Heart right ventricle (tissue), 16 donors: ENCODE data around the gene RTN4. TPM values are rescaled to one million over a fixed set of nuclear protein-coding genes. Genes with fewer than 3 reads are reported as not detected.

Experiments
- ATAC-seq, 8 donors: fragments of 200-7000 bp; cut with Tn5 transposase; one replicate each; pipeline ENCODE4 v1.9.1; 2020; ENCODE audit warnings: mild to moderate bottlenecking in 8 of 8, moderate library complexity in 8 of 8, moderate number of reproducible peaks in 1 of 8
- DNase-seq, 2 donors: peaks; one replicate each; pipeline ENCODE4 v3.0.0-alpha.2; 2020
- H3K27ac ChIP-seq, 10 donors: fragments of 200-600 bp; sonication (generic) in 2 of 10; one replicate each; pipeline versions ENCODE4 v1.5.0 to v1.8.0; 2020 to 2022; ENCODE audit warnings: mild to moderate bottlenecking in 3 of 10
- H3K27me3 ChIP-seq, 7 donors: fragments of 200-600 bp; one replicate each; pipeline ENCODE4 v1.8.0; 2021 to 2022; ENCODE audit warnings: mild to moderate bottlenecking in 2 of 7
- H3K36me3 ChIP-seq, 9 donors: fragments of 200-600 bp; sonication (generic) in 1 of 9; one replicate each; pipeline versions ENCODE4 v1.5.0 to v1.8.0; 2020 to 2022; ENCODE audit warnings: mild to moderate bottlenecking in 2 of 9
- H3K4me1 ChIP-seq, 9 donors: fragments of 200-600 bp; sonication (generic) in 1 of 9; one replicate each; pipeline versions ENCODE4 v1.5.0 to v1.8.0; 2020 to 2022; ENCODE audit warnings: mild to moderate bottlenecking in 4 of 9
- H3K4me3 ChIP-seq, 10 donors: fragments of 200-600 bp; sonication (generic) in 2 of 10; one replicate each; pipeline versions ENCODE4 v1.5.0 to v1.8.0; 2020 to 2022; ENCODE audit warnings: mild to moderate bottlenecking in 7 of 10, moderate library complexity in 2 of 10
- H3K9me3 ChIP-seq, 11 donors: fragments of 200-600 bp in 10 of 11; sonication (generic) in 2 of 11; one replicate each; pipeline versions ENCODE4 v1.5.0 to v1.8.0; 2013 to 2022; ENCODE audit warnings: mild to moderate bottlenecking in 2 of 11, control low read depth in 1 of 11, moderate library complexity in 1 of 11
- WGBS, 2 donors: extraction: QIAGEN DNeasy Blood & Tissue Kit; methylation state at CpG; one replicate each; pipeline ENCODE4 v1.1.7; 2013; ENCODE audit warnings: inconsistent platforms in 1 of 2; 5-methylcytosine and 5-hydroxymethylcytosine counted together
- intact Hi-C, 10 donors: fragments of 100-400 bp; cut with DNase I; formaldehyde crosslinking; loops; one replicate each; pipeline versions ENCODE4 v1.11.1 to v1.14.2; 2022
- polyA plus RNA-seq, 2 donors: library from polyadenylated mRNA; stranded (reverse); fragments of 200-250 nt; gene quantifications; one replicate each; pipeline ENCODE4 v1.2.3, GENCODE V29; 2013
- total RNA-seq, 10 donors: library from RNA; stranded (reverse); fragmentation: NEBNext Ultra II Directional in 3 of 10; extraction: Animal tissue kit (Norgen Biotek cat#: 25700) in 3 of 10; gene quantifications; one replicate each; pipeline versions ENCODE4 v1.2.1 to v1.2.4, GENCODE V29; 2021 to 2023
- TF ChIP-seq, protein P1 (sequence below), 9 donors: fragments of 200-600 bp; sonication (generic) in 2 of 9; IDR thresholded peaks; one replicate each; pipeline versions ENCODE4 v1.5.0 to v1.8.0; 2021 to 2022; ENCODE audit warnings: antibody characterized with exemption in 9 of 9, mild to moderate bottlenecking in 5 of 9, moderate library complexity in 1 of 9
- donor health status: Arrhythmogenic right ventricular cardiomyopathy.
- donor health status: ischemic (EF 13 %, LVEDD 7.1; RV severe dilation, severe dysfunction).
- donor health status: healthy with polysubstance abuse.
- donor health status: DM: no; HTN: yes; CAD: no.
- donor health status: DM: no; HTN: no; CAD: no.
- donor health status: ischemic (EF 25% LVEDD 6.9; RV normal size, moderate dysfunction).
- donor health status: ischemic (EF 25% LVEDD 5.7; RV mildly dilated, moderate dysfunction).
- donor health status: healthy.
- donor health status: DM: yes; HTN: yes; CAD: no.
- donor health status: Ischemic cardiomyopathy.
- donor health status: ischemic (EF 35%, LVEDD 5.7; RV mildly dilated, moderate dysfunction).
- donor health status: nonischemic (EF 11% LVEDD 7.7; RV severe dilation, severe dysfunction).
- donor health status: DM: yes; HTN: yes; CAD: no.
- donor health status: PGD.
- donor health status: ischemic (EF 29% LVEDD 5.4; RV normal size, mild dysfunction).
- donor health status: nonischemic (EF 23%, LVEDD 6.1; RV moderate dilation, normal function).

Gene RTN4
- total and polyA plus RNA-seq, 12 donors: 40.6 to 163 (median 95.3) TPM

- H3K27ac ChIP-seq: peak overlapping the region in 4 of 10 donors; percentile 17 to 69 (median 35)
- TF ChIP-seq, protein P1, sequence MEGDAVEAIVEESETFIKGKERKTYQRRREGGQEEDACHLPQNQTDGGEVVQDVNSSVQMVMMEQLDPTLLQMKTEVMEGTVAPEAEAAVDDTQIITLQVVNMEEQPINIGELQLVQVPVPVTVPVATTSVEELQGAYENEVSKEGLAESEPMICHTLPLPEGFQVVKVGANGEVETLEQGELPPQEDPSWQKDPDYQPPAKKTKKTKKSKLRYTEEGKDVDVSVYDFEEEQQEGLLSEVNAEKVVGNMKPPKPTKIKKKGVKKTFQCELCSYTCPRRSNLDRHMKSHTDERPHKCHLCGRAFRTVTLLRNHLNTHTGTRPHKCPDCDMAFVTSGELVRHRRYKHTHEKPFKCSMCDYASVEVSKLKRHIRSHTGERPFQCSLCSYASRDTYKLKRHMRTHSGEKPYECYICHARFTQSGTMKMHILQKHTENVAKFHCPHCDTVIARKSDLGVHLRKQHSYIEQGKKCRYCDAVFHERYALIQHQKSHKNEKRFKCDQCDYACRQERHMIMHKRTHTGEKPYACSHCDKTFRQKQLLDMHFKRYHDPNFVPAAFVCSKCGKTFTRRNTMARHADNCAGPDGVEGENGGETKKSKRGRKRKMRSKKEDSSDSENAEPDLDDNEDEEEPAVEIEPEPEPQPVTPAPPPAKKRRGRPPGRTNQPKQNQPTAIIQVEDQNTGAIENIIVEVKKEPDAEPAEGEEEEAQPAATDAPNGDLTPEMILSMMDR (IDR thresholded peaks at IDR 0.05): no peak
- 96 to 97% methylated on average over 3 of the region's 3 CpGs for WGBS, 2 donors
- peaks cover 0 to 28% (median 0%) of the 10 kb centered on the region in 9 donors for H3K36me3 ChIP-seq
- H3K9me3 ChIP-seq: no peaks in the 10 kb centered on the region
- peaks cover 0 to 23% (median 0%) of the 10 kb centered on the region in 7 donors for H3K27me3 ChIP-seq
- DNase-seq: no peak
- H3K4me3 ChIP-seq: no peak overlapping the region
- intact Hi-C loops: no loop called here
- peaks cover 0 to 62% (median 36%) of the 10 kb centered on the region in 9 donors for H3K4me1 ChIP-seq
- no peak for ATAC-seq
Measured at GRCh38 chr2:54966837-54967236, 83.4 kb downstream of the RTN4 start.

GRCh38 chr2:54966165-54966832 lies 84.0 kb downstream of the RTN4 start:
- Histone ChIP-seq H3K27me3 (peaks cover 0 to 29% (median 0%) of the 10 kb centered on the region in 7 donors), H3K4me1 (peaks cover 0 to 62% (median 36%) of the 10 kb centered on the region in 9 donors)
- intact Hi-C loops: no loop called here

DNA sequence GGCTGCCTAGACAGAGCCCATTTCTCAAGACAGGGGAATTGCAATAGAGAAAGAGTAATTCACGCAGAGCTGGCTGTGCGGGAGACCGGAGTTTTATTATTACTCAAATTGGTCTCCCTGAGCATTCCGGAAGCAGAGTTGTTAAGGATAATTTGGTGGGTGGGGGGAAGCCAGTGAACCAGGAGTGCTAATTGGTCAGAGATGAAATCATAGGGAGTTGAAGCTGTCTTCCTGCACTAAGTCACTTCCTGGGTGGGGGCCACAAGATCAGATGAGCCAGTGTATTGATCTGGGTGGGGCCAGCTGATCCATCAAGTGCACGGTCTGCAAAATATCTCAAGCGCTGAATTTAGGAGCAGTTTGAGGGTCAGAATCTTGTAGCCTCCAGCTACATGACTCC lies 84.8 kb downstream of the RTN4 start:
- no peak overlapping the region for H3K4me3 ChIP-seq
- H3K27ac ChIP-seq: peak overlapping the region in 6 of 10 donors; percentile 26 to 69 (median 36)
- intact Hi-C loops: no loop called here
- ATAC-seq (no peak), DNase-seq (no peak)
- TF ChIP-seq, protein P1 (IDR thresholded peaks at IDR 0.05): no peak
- H3K4me1 ChIP-seq: peaks cover 0 to 59% (median 36%) of the 10 kb centered on the region in 9 donors
- H3K9me3 ChIP-seq: no peaks in the 10 kb centered on the region
- peaks cover 0 to 29% (median 0%) of the 10 kb centered on the region in 7 donors for H3K27me3 ChIP-seq
- WGBS, 2 donors: 86 to 89% methylated on average over 6 of the region's 6 CpGs
- peaks cover 0 to 14% (median 0%) of the 10 kb centered on the region in 9 donors for H3K36me3 ChIP-seq

More at GRCh38 chr2:54966165-54966832, 84.0 kb downstream of the RTN4 start:
- no peak overlapping the region for H3K4me3 ChIP-seq
- ATAC-seq (peak in 5 of 8 donors; percentile 25 to 76 (median 49)), DNase-seq (no peak)
- no peaks in the 10 kb centered on the region for H3K9me3 ChIP-seq
- 78 to 85% methylated on average over 8 of the region's 8 CpGs for WGBS, 2 donors
- TF ChIP-seq, protein P1 (IDR thresholded peaks at IDR 0.05): no peak
- peaks cover 0 to 23% (median 0%) of the 10 kb centered on the region in 9 donors for H3K36me3 ChIP-seq
- H3K27ac ChIP-seq: peak overlapping the region in 5 of 10 donors; percentile 19 to 69 (median 26)

DNA sequence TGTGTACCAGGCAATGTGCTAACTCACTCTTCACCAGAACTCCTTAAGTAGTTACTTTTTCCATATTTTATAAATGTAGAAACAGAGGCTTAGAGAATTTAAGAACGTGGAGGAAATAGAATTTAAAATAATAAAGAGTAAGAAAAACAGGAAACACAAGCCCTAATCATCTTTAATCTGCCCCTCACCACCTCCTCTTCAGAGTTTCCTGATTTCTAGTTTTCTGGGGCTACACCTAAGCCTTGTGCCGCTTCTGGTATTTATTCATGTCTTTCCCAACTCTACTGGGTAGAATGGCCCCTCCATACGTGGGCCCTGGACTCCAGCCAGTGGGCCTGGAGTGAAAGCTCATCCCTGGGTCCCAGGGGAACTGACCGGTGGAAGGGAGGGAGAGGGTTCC lies 85.4 kb downstream of the RTN4 start:
- intact Hi-C loops: no loop called here
- Histone ChIP-seq H3K4me3 (no peak overlapping the region), H3K27ac (peak overlapping the region in 3 of 10 donors; percentile 30 to 69 (median 39)), H3K36me3 (peaks cover 0 to 8% (median 0%) of the 10 kb centered on the region in 9 donors), H3K9me3 (no peaks in the 10 kb centered on the region), H3K4me1 (peaks cover 0 to 53% (median 33%) of the 10 kb centered on the region in 9 donors), H3K27me3 (peaks cover 0 to 29% (median 0%) of the 10 kb centered on the region in 7 donors)
- ATAC-seq (no peak), DNase-seq (no peak)
- 44 to 73% methylated on average over 4 of the region's 4 CpGs for whole genome bisulfite sequencing, 2 donors
- TF ChIP-seq, protein P1 (IDR thresholded peaks at IDR 0.05): no peak
